ENCODE results near the gene TRAPPC2. TPM values are rescaled to one million over a fixed set of nuclear protein-coding genes. Genes with fewer than 3 reads are reported as not detected.

TRAPPC2 gene
- total RNA-seq, 1 experiment from 2014 or later: 11.9 TPM

- ATAC-seq (no peak), DNase-seq (ENCODE audit: low read depth, low spot score) (no peak)
- ChIA-PET RAD21 (ENCODE audit: low non-redundant PET in 1 of 2, low total read pairs in 2 of 2, uncharacterized antibody in 2 of 2, unreplicated experiment in 2 of 2) (no interaction called here), POLR2A (interaction anchor here (0.6 kb wide), 1 partner anchor 461 kb away, joined by 3 read pairs; no protein-coding TSS in a partner anchor), CTCF (no interaction called here)
- intact Hi-C loops (cut with micrococcal nuclease): no loop called here
- no peaks in the 10 kb centered on the region for H3K9me2 ChIP-seq (ENCODE audit: insufficient read depth)
- no TSS peak for BruUV-seq (replicated peaks)
- TF ChIP-seq FOSL1 (IDR thresholded peaks at IDR 0.05; ENCODE audit: low read depth) (peak; percentile 22; the same call in 1 of the 2 replicates), SRF (IDR thresholded peaks at IDR 0.05; ENCODE audit: low read depth) (no peak)
- peaks cover 11% of the 10 kb centered on the region for H3K79me2 ChIP-seq (ENCODE audit: insufficient read depth, low read length)
- no peaks in the 10 kb centered on the region for H3K27me3 ChIP-seq (ENCODE audit: insufficient read depth, low read length)
- H3K36me3 ChIP-seq (ENCODE audit: control insufficient read depth in 1 of 2, insufficient read depth in 2 of 2, low read length in 2 of 2): no peaks in the 10 kb centered on the region
- no peak overlapping the region for H3K27ac ChIP-seq (ENCODE audit: low read depth, low read length)
- no peaks in the 10 kb centered on the region for H3K9me3 ChIP-seq (ENCODE audit: control insufficient read depth in 1 of 2, insufficient read depth in 1 of 2, low read depth in 1 of 2, low read length in 2 of 2)
- peaks cover under 1 to 25% of the 10 kb centered on the region in 2 experiments for H3K4me1 ChIP-seq (ENCODE audit: control insufficient read depth in 1 of 2, insufficient read depth in 2 of 2, low read length in 2 of 2)
- peak overlapping the region; percentile 44 for H3K4me2 ChIP-seq (ENCODE audit: low read length)
- H3K4me3 ChIP-seq (replicated peaks in 1 of 2; ENCODE audit: low read depth in 1 of 2, low read length in 2 of 2): no peak overlapping the region
- no peak overlapping the region for H2AFZ ChIP-seq (ENCODE audit: low read depth, low read length, poor library complexity, severe bottlenecking)
- no peaks in the 10 kb centered on the region for H4K20me1 ChIP-seq (ENCODE audit: insufficient read depth)
- no peak overlapping the region for H3K9ac ChIP-seq (ENCODE audit: low read length)
Measured at GRCh38 chrX:13685126-13685763, 49.2 kb downstream of the TRAPPC2 start.

GRCh38 chrX:13684361-13684760 is 50.1 kb downstream of the TRAPPC2 start:
- DNase-seq (ENCODE audit: low read depth, low spot score) (no peak), ATAC-seq (no peak)
- Histone ChIP-seq H3K4me3 (replicated peaks in 1 of 2; ENCODE audit: low read depth in 1 of 2, low read length in 2 of 2) (no peak overlapping the region), H3K9me3 (ENCODE audit: control insufficient read depth in 1 of 2, insufficient read depth in 1 of 2, low read depth in 1 of 2, low read length in 2 of 2) (no peaks in the 10 kb centered on the region), H3K79me2 (ENCODE audit: insufficient read depth, low read length) (peaks cover 2% of the 10 kb centered on the region), H3K4me2 (ENCODE audit: low read length) (no peak overlapping the region), H3K9me2 (ENCODE audit: insufficient read depth) (no peaks in the 10 kb centered on the region), H3K36me3 (ENCODE audit: control insufficient read depth in 1 of 2, insufficient read depth in 2 of 2, low read length in 2 of 2) (no peaks in the 10 kb centered on the region), H4K20me1 (ENCODE audit: insufficient read depth) (no peaks in the 10 kb centered on the region), H3K9ac (ENCODE audit: low read length) (no peak overlapping the region), H3K4me1 (ENCODE audit: control insufficient read depth in 1 of 2, insufficient read depth in 2 of 2, low read length in 2 of 2) (peaks cover 0 to 21% of the 10 kb centered on the region in 2 experiments; a peak in 3 of 4 replicates), H2AFZ (ENCODE audit: low read depth, low read length, poor library complexity, severe bottlenecking) (peak overlapping the region; percentile 45), H3K27ac (ENCODE audit: low read depth, low read length) (no peak overlapping the region), H3K27me3 (ENCODE audit: insufficient read depth, low read length) (no peaks in the 10 kb centered on the region)
- ChIA-PET POLR2A (no interaction called here), CTCF (no interaction called here), RAD21 (ENCODE audit: low non-redundant PET in 1 of 2, low total read pairs in 2 of 2, uncharacterized antibody in 2 of 2, unreplicated experiment in 2 of 2) (no interaction called here)
- intact Hi-C loops (cut with micrococcal nuclease): no loop called here
- TF ChIP-seq CTCF (IDR thresholded peaks at IDR 0.05 in 2 of 3, conservative IDR thresholded peaks at IDR 0.05 in 1 of 3; ENCODE audit: borderline replicate concordance in 1 of 3, insufficient read depth in 1 of 3, low read depth in 2 of 3, low read length in 2 of 3) (no peak), SP1 (IDR thresholded peaks at IDR 0.05; ENCODE audit: low read depth) (no peak), CEBPB (IDR thresholded peaks at IDR 0.05; ENCODE audit: low read depth) (no peak), POLR2A (IDR thresholded peaks at IDR 0.05; ENCODE audit: borderline replicate concordance, extremely low read depth, insufficient read depth, insufficient read length) (no peak), YY1 (IDR thresholded peaks at IDR 0.05; ENCODE audit: extremely low read depth, insufficient replicate concordance, low read depth, low read length) (no peak), RAD21 (IDR thresholded peaks at IDR 0.05; ENCODE audit: low read depth) (no peak), POLR2AphosphoS5 (IDR thresholded peaks at IDR 0.05; ENCODE audit: low read depth, low read length) (no peak), ZNF274 (IDR thresholded peaks at IDR 0.05; ENCODE audit: low read depth, low read length) (no peak), MAX (IDR thresholded peaks at IDR 0.05) (no peak), EGR1 (IDR thresholded peaks at IDR 0.05; ENCODE audit: low read depth) (no peak), FOSL1 (IDR thresholded peaks at IDR 0.05; ENCODE audit: low read depth) (no peak), SRF (IDR thresholded peaks at IDR 0.05; ENCODE audit: low read depth) (no peak), ELF1 (IDR thresholded peaks at IDR 0.05; ENCODE audit: borderline replicate concordance, low read depth) (no peak)
- TF ChIP-seq, protein P1, sequence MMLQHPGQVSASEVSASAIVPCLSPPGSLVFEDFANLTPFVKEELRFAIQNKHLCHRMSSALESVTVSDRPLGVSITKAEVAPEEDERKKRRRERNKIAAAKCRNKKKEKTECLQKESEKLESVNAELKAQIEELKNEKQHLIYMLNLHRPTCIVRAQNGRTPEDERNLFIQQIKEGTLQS (IDR thresholded peaks at IDR 0.05): no peak
- TF ChIP-seq, protein P2, sequence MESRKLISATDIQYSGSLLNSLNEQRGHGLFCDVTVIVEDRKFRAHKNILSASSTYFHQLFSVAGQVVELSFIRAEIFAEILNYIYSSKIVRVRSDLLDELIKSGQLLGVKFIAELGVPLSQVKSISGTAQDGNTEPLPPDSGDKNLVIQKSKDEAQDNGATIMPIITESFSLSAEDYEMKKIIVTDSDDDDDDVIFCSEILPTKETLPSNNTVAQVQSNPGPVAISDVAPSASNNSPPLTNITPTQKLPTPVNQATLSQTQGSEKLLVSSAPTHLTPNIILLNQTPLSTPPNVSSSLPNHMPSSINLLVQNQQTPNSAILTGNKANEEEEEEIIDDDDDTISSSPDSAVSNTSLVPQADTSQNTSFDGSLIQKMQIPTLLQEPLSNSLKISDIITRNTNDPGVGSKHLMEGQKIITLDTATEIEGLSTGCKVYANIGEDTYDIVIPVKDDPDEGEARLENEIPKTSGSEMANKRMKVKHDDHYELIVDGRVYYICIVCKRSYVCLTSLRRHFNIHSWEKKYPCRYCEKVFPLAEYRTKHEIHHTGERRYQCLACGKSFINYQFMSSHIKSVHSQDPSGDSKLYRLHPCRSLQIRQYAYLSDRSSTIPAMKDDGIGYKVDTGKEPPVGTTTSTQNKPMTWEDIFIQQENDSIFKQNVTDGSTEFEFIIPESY (IDR thresholded peaks at IDR 0.05; ENCODE audit: extremely low read depth, insufficient replicate concordance, low read length): no peak
- BruUV-seq (replicated peaks): no TSS peak
